GM12891 (cell line): Measurements from ENCODE around the gene CYP2F1.

Experiments
- POLR2A ChIP-seq: IDR thresholded peaks from 2 replicates; pipeline ENCODE4 v1.6.1; 2011; ENCODE audit warnings: low read depth, low read length, control low read depth
- POLR2AphosphoS5 ChIP-seq: IDR thresholded peaks from 2 replicates; pipeline ENCODE4 v1.6.1; 2011; ENCODE audit warnings: low read depth, low read length, control low read depth

DNA sequence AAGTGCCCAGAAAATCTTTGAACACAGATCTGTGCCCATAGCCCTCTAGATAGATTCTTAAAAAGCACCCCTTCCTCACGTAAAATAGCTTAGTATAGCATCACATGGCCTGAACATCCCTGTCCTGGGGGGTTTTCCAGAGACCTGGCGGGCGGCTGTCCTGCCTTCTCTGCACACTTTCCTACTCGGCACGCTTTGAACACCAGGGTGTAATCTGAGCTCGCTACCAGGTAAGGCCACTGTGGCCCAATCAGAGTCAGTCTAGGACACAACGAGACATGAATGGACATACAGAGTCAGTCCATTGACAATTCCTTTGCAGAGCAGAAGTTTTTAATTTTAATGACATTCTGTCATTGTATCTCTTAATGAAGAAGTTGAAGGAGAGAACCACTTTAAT lies 17.9 kb upstream of the CYP2F1 start:
- TF ChIP-seq POLR2A = no peak
- no peak for TF ChIP-seq POLR2AphosphoS5
